OCI-LY7 (cell line): Measurements from ENCODE around the gene BST1. TPM values are rescaled to one million over a fixed set of nuclear protein-coding genes. Genes with fewer than 3 reads are reported as not detected.

Experiments used
- BruUV-seq: library from RNA; stranded (reverse); fragments of 400-500 nt; replicated peaks from 2 replicates; lab custom pipeline; 2021; lab: Mats Ljungman, UMichigan
- CTCF ChIA-PET: fragments of 300-600 bp; sonication (Branson Sonifier 250); formaldehyde crosslinking; loops from one replicate; lab custom pipeline; 2022; ENCODE audit warnings: antibody characterized with exemption; ENCODE audit not compliant: unreplicated experiment; lab: Charles Lee
- POLR2A ChIA-PET: fragments of 300-600 bp; sonication (Branson Sonifier 250); formaldehyde crosslinking; loops from one replicate; lab custom pipeline; 2022; ENCODE audit warnings: antibody characterized with exemption; lab: Charles Lee
- DNase-seq: peaks from one replicate; pipeline ENCODE4 v3.0.0-alpha.2; 2015; ENCODE audit warnings: low spot score
- H2AFZ ChIP-seq: fragments of 200-600 bp; sonication (generic), shearing (Covaris generic); 2 replicates; pipeline ENCODE4 v1.6.1; 2014; ENCODE audit warnings: mild to moderate bottlenecking, antibody characterized with exemption, low read length, moderate library complexity
- H3K27ac ChIP-seq: fragments of 200-600 bp; sonication (generic); 2 replicates; pipeline ENCODE4 v1.5.1; 2014; ENCODE audit warnings: mixed run types, low read depth, mild to moderate bottlenecking, moderate library complexity, low read length, inconsistent platforms; ENCODE audit not compliant: poor library complexity, severe bottlenecking
- H3K36me3 ChIP-seq: fragments of 200-600 bp; sonication (generic); 2 replicates; pipeline ENCODE4 v1.6.1; 2014; ENCODE audit warnings: mild to moderate bottlenecking, antibody characterized with exemption, low read length, moderate library complexity, mixed read lengths; ENCODE audit not compliant: insufficient read depth
- H3K4me1 ChIP-seq: fragments of 200-600 bp; sonication (generic); 2 replicates; pipeline ENCODE4 v1.5.1; 2014; ENCODE audit warnings: mild to moderate bottlenecking, low read length; ENCODE audit not compliant: insufficient read depth, poor library complexity, severe bottlenecking
- H3K4me2 ChIP-seq: fragments of 200-600 bp; sonication (generic); 2 replicates; pipeline ENCODE4 v1.6.1; 2014; ENCODE audit warnings: mild to moderate bottlenecking, low read length
- H3K4me3 ChIP-seq: fragments of 200-600 bp; sonication (generic); 2 replicates; pipeline ENCODE4 v1.5.1; 2014; ENCODE audit warnings: mild to moderate bottlenecking, low read depth, low read length; ENCODE audit not compliant: poor library complexity, severe bottlenecking
- H3K79me2 ChIP-seq: fragments of 200-600 bp; sonication (generic); 2 replicates; pipeline ENCODE4 v1.6.1; 2016; ENCODE audit warnings: low read depth, mild to moderate bottlenecking, low read length, moderate library complexity, mixed read lengths; ENCODE audit not compliant: insufficient read depth
- H3K9me2 ChIP-seq: fragments of 200-600 bp; sonication (generic); 2 replicates; pipeline ENCODE4 v1.6.1; 2016; ENCODE audit warnings: mild to moderate bottlenecking, low read length, mixed read lengths; ENCODE audit not compliant: insufficient read depth
- H3K9me3 ChIP-seq: fragments of 200-600 bp; sonication (generic); 2 replicates; pipeline ENCODE4 v1.6.1; 2014; ENCODE audit warnings: mild to moderate bottlenecking, mixed run types, low read length, mixed read lengths
- H4K20me1 ChIP-seq: fragments of 200-600 bp; sonication (generic); 2 replicates; pipeline ENCODE4 v1.6.1; 2014; ENCODE audit warnings: mild to moderate bottlenecking, antibody characterized with exemption, low read length, moderate library complexity, mixed read lengths; ENCODE audit not compliant: insufficient read depth
- CTCF ChIP-seq: fragments of 200-600 bp; sonication (generic); conservative IDR thresholded peaks from 2 replicates; pipeline ENCODE4 v1.5.1; 2014; ENCODE audit warnings: mild to moderate bottlenecking, antibody characterized with exemption, low read length, moderate library complexity, mixed read lengths
- EZH2phosphoT487 ChIP-seq: fragments of 200-600 bp; sonication (generic); IDR thresholded peaks from 2 replicates; pipeline ENCODE4 v1.6.1; 2018; ENCODE audit warnings: low read depth, borderline replicate concordance, mild to moderate bottlenecking, mixed run types, antibody characterized with exemption, low read length, moderate library complexity, mixed read lengths
- intact Hi-C: fragments of 100-400 bp; cut with micrococcal nuclease; formaldehyde crosslinking; loops from one replicate; pipeline ENCODE4 v1.10.0; 2022; ENCODE audit not compliant: unreplicated experiment
- total RNA-seq, 2 experiments: library from RNA; depleted of rRNA in 1 of 2; stranded (reverse); fragments of >200 nt in 1 of 2; shearing (Covaris generic) in 1 of 2; gene quantifications; 2 replicates each; pipeline ENCODE4 v1.2.3, GENCODE V29; 2014 to 2022

BST1 gene
- total RNA-seq, 2 experiments from 2014 or later = 0.21 to 0.50 TPM

- Histone ChIP-seq H3K9me2 (no peaks in the 10 kb centered on the region), H3K79me2 (peaks cover 32% of the 10 kb centered on the region), H3K4me1 (peaks cover 59% of the 10 kb centered on the region), H3K4me3 (peak overlapping the region; percentile 76), H3K27ac (peak overlapping the region; percentile 96), H4K20me1 (peaks cover 9% of the 10 kb centered on the region; the same call in 1 of the 2 replicates), H3K4me2 (peak overlapping the region; percentile 68), H3K9me3 (peaks cover 8% of the 10 kb centered on the region; the same call in 1 of the 2 replicates), H2AFZ (no peak overlapping the region), H3K36me3 (peaks cover 31% of the 10 kb centered on the region)
- ChIA-PET CTCF (interaction anchor here (0.9 to 1.5 kb wide), 3 partner anchors 10 to 25 kb away, joined by 3 to 5 read pairs (median 4); no protein-coding TSS in a partner anchor), POLR2A (interaction anchor here (0.6 to 2.2 kb wide), 11 partner anchors 9 to 146 kb away, joined by 3 to 19 read pairs (median 3); no protein-coding TSS in a partner anchor)
- no TSS peak for BruUV-seq
- no peak for TF ChIP-seq CTCF
- TF ChIP-seq EZH2phosphoT487 = no peak
- intact Hi-C loops = loop anchor here (1.0 to 10.0 kb wide), 5 partner anchors 11 to 1558 kb away; partner anchors contain the start of genes CPEB2 and TAPT1
- peak; percentile 94 for DNase-seq
These were observed 74.2 kb downstream of the BST1 start for GRCh38 chr4:15776871-15777648.

GRCh38 chr4:15777697-15778288 is 74.9 kb downstream of the BST1 start:
- peaks cover 39% of the 10 kb centered on the region for H3K79me2 ChIP-seq
- peaks cover 15% of the 10 kb centered on the region for H3K9me3 ChIP-seq
- ChIA-PET CTCF (interaction anchor here (1.5 kb wide), 1 partner anchor 21 kb away, joined by 5 read pairs; no protein-coding TSS in a partner anchor), POLR2A (interaction anchor here (0.6 to 2.2 kb wide), 10 partner anchors 8 to 904 kb away, joined by 3 to 19 read pairs (median 3); no protein-coding TSS in a partner anchor)
- intact Hi-C loops = loop anchor here (1.0 to 10.0 kb wide), 7 partner anchors 11 to 1557 kb away; partner anchors contain the start of genes CPEB2, FAM200B and TAPT1
- TF ChIP-seq EZH2phosphoT487 = no peak
- no peak for TF ChIP-seq CTCF
- peak overlapping the region; percentile 96 for H3K27ac ChIP-seq
- no peak overlapping the region for H2AFZ ChIP-seq
- no peaks in the 10 kb centered on the region for H3K9me2 ChIP-seq
- peaks cover 9% of the 10 kb centered on the region; the same call in 1 of the 2 replicates for H4K20me1 ChIP-seq
- DNase-seq = peak; percentile 94
- BruUV-seq = TSS peak; percentile 88
- peaks cover 38% of the 10 kb centered on the region for H3K36me3 ChIP-seq
- peak overlapping the region; percentile 68 for H3K4me2 ChIP-seq
- peaks cover 60% of the 10 kb centered on the region for H3K4me1 ChIP-seq
- peak overlapping the region; percentile 76 for H3K4me3 ChIP-seq
